H1 (cell line): ENCODE measurements around the gene ABCB11. TPM values are rescaled to one million over a fixed set of nuclear protein-coding genes. Genes with fewer than 3 reads are reported as not detected.

Experiments used
- CTCF ChIA-PET: fragments of 300-600 bp; sonication (Branson Sonifier 250); formaldehyde crosslinking; loops from one replicate; lab custom pipeline; 2021; ENCODE audit not compliant: partially characterized antibody; lab: Charles Lee
- POLR2A ChIA-PET: fragments of 300-600 bp; sonication (Branson Sonifier 250); formaldehyde crosslinking; loops from one replicate; lab custom pipeline; 2021; ENCODE audit warnings: inconsistent platforms; ENCODE audit not compliant: partially characterized antibody; lab: Charles Lee
- DNase-seq, 2 experiments: peaks; one replicate each; pipeline versions ENCODE4 v3.0.0 to v3.0.0-alpha.2; 2010 to 2022; ENCODE audit warnings: low spot score in 2 of 2, low read depth in 1 of 2, mixed read lengths in 1 of 2
- FAIRE-seq: peaks from 2 replicates; lab custom pipeline; 2011; peaks lifted over from hg19 to GRCh38; lab: Jason Lieb, UNC
- H2AFZ ChIP-seq: 2 replicates; pipeline ENCODE4 v1.8.1; 2012; ENCODE audit warnings: low read length, inconsistent platforms
- H2AK5ac ChIP-seq: 2 replicates; pipeline ENCODE4 v1.6.1; 2013; ENCODE audit warnings: low read depth, low read length
- H2BK120ac ChIP-seq: replicated peaks from 2 replicates; pipeline ENCODE3; 2013; ENCODE audit warnings: low read depth, low read length, inconsistent platforms
- H2BK12ac ChIP-seq: 2 replicates; pipeline ENCODE4 v1.6.1; 2013; ENCODE audit warnings: low read depth, low read length
- H2BK15ac ChIP-seq: 2 replicates; pipeline ENCODE4 v1.6.1; 2013; ENCODE audit warnings: low read length
- H2BK20ac ChIP-seq: 2 replicates; pipeline ENCODE4 v1.6.1; 2013; ENCODE audit warnings: low read length
- H2BK5ac ChIP-seq: 2 replicates; pipeline ENCODE4 v1.6.1; 2013; ENCODE audit warnings: low read depth, low read length
- H3K14ac ChIP-seq: 2 replicates; pipeline ENCODE4 v1.6.1; 2013; ENCODE audit warnings: inconsistent platforms; ENCODE audit not compliant: insufficient read length
- H3K18ac ChIP-seq: 2 replicates; pipeline ENCODE4 v1.6.1; 2013; ENCODE audit warnings: low read length; ENCODE audit errors: extremely low read depth
- H3K23ac ChIP-seq: 2 replicates; pipeline ENCODE4 v1.6.1; 2013; ENCODE audit warnings: inconsistent platforms; ENCODE audit not compliant: insufficient read length
- H3K23me2 ChIP-seq: 2 replicates; pipeline ENCODE4 v1.6.1; 2013; ENCODE audit warnings: low read depth, low read length
- H3K27ac ChIP-seq: 2 replicates; pipeline ENCODE4 v1.6.1; 2011; ENCODE audit warnings: low read depth, low read length, inconsistent platforms
- H3K27me3 ChIP-seq, 4 experiments: replicated peaks in 1 of 4; 1 replicate in 1 of 4; 2 replicates in 3 of 4; pipeline versions ENCODE4 v1.6.1 to v1.8.1; 2011 to 2013; ENCODE audit warnings: low read length in 3 of 4, mild to moderate bottlenecking in 3 of 4, inconsistent platforms in 2 of 4, mixed read lengths in 2 of 4, moderate library complexity in 1 of 4; ENCODE audit not compliant: control insufficient read depth in 3 of 4, insufficient read depth in 3 of 4; ENCODE audit errors: extremely low read depth in 1 of 4
- H3K36me3 ChIP-seq, 4 experiments: 2 replicates each; pipeline versions ENCODE4 v1.6.1 to v1.8.1; 2011 to 2013; ENCODE audit warnings: mild to moderate bottlenecking in 4 of 4, low read length in 3 of 4, moderate library complexity in 2 of 4, control low read depth in 1 of 4, inconsistent platforms in 1 of 4; ENCODE audit not compliant: insufficient read depth in 4 of 4, control insufficient read depth in 2 of 4
- H3K4ac ChIP-seq: replicated peaks from 2 replicates; pipeline ENCODE3; 2013; ENCODE audit warnings: low read length, low read depth, mixed read lengths, inconsistent platforms; ENCODE audit not compliant: insufficient read length
- H3K4me1 ChIP-seq, 4 experiments: replicated peaks in 1 of 4; 1 replicate in 1 of 4; 2 replicates in 3 of 4; pipeline versions ENCODE4 v1.6.1 to v1.8.1; 2011 to 2013; ENCODE audit warnings: low read length in 3 of 4, inconsistent platforms in 2 of 4, mixed read lengths in 1 of 4; ENCODE audit not compliant: insufficient read depth in 4 of 4, control insufficient read depth in 3 of 4
- H3K4me2 ChIP-seq, 2 experiments: 2 replicates each; pipeline versions ENCODE4 v1.6.1 to v1.8.1; 2011 to 2013; ENCODE audit warnings: low read depth in 2 of 2, low read length in 2 of 2, control low read depth in 1 of 2, inconsistent platforms in 1 of 2, mild to moderate bottlenecking in 1 of 2; ENCODE audit not compliant: insufficient read depth in 1 of 2
- H3K4me3 ChIP-seq, 4 experiments: fragments of 200-600, 300-600 bp in 1 of 4; sonication (generic), shearing (Covaris generic), sonication (Bioruptor Twin) in 1 of 4; 2 replicates each; pipeline versions ENCODE4 v1.5.1 to v1.8.1; 2011 to 2016; ENCODE audit warnings: low read length in 4 of 4, low read depth in 3 of 4, control low read depth in 2 of 4, inconsistent platforms in 2 of 4, mild to moderate bottlenecking in 2 of 4, mixed read lengths in 1 of 4, moderate library complexity in 1 of 4; ENCODE audit not compliant: insufficient read depth in 2 of 4; ENCODE audit errors: extremely low read depth in 1 of 4
- H3K56ac ChIP-seq: replicated peaks from 2 replicates; pipeline ENCODE3; 2013; ENCODE audit warnings: low read depth, mild to moderate bottlenecking, mixed read lengths, low read length, inconsistent platforms; ENCODE audit not compliant: insufficient read length
- H3K79me1 ChIP-seq: 2 replicates; pipeline ENCODE4 v1.6.1; 2013; ENCODE audit warnings: low read depth, low read length, control low read depth
- H3K79me2 ChIP-seq, 2 experiments: 2 replicates each; pipeline versions ENCODE4 v1.6.1 to v1.8.1; 2012 to 2013; ENCODE audit warnings: low read length in 2 of 2, mild to moderate bottlenecking in 2 of 2, inconsistent platforms in 1 of 2; ENCODE audit not compliant: insufficient read depth in 2 of 2, control insufficient read depth in 1 of 2
- H3K9ac ChIP-seq, 4 experiments: replicated peaks in 1 of 4; 1 replicate in 1 of 4; 2 replicates in 3 of 4; pipeline versions ENCODE4 v1.6.1 to v1.8.1; 2011 to 2013; ENCODE audit warnings: low read depth in 3 of 4, low read length in 3 of 4, control low read depth in 2 of 4, mild to moderate bottlenecking in 2 of 4, moderate library complexity in 2 of 4, inconsistent platforms in 1 of 4; ENCODE audit errors: extremely low read depth in 1 of 4
- H3K9me3 ChIP-seq, 2 experiments: 2 replicates each; pipeline versions ENCODE4 v1.6.1 to v1.8.1; 2012 to 2013; ENCODE audit warnings: mild to moderate bottlenecking in 2 of 2, moderate library complexity in 2 of 2, control low read depth in 1 of 2, inconsistent platforms in 1 of 2, low read depth in 1 of 2, low read length in 1 of 2, mixed read lengths in 1 of 2; ENCODE audit not compliant: insufficient read depth in 2 of 2
- H4K20me1 ChIP-seq, 2 experiments: replicated peaks in 1 of 2; 2 replicates each; pipeline versions ENCODE3 to v1.8.1; 2011 to 2013; ENCODE audit warnings: inconsistent platforms in 2 of 2, low read length in 2 of 2, mild to moderate bottlenecking in 1 of 2; ENCODE audit not compliant: insufficient read depth in 2 of 2, control insufficient read depth in 1 of 2
- H4K5ac ChIP-seq: 2 replicates; pipeline ENCODE4 v1.6.1; 2013; ENCODE audit warnings: low read length, low read depth, mixed read lengths, inconsistent platforms; ENCODE audit not compliant: insufficient read length
- H4K8ac ChIP-seq: 2 replicates; pipeline ENCODE4 v1.8.0; 2013; ENCODE audit warnings: mild to moderate bottlenecking, moderate library complexity, low read length, inconsistent platforms; ENCODE audit not compliant: insufficient read depth; ENCODE audit errors: extremely low read depth
- H4K91ac ChIP-seq: replicated peaks from 2 replicates; pipeline ENCODE3; 2013; ENCODE audit warnings: low read length, mixed read lengths, inconsistent platforms; ENCODE audit not compliant: insufficient read length
- EP300 ChIP-seq, 2 experiments: IDR thresholded peaks; 1 replicate in 1 of 2; 2 replicates in 1 of 2; pipeline ENCODE4 v1.6.1; 2011 to 2012; ENCODE audit warnings: low read depth in 2 of 2, low read length in 2 of 2, mild to moderate bottlenecking in 2 of 2, borderline replicate concordance in 1 of 2, inconsistent platforms in 1 of 2, moderate library complexity in 1 of 2
- TCF12 ChIP-seq: IDR thresholded peaks from 2 replicates; pipeline ENCODE4 v1.6.1; 2011; ENCODE audit warnings: low read depth, mild to moderate bottlenecking, low read length
- WGBS, 2 experiments: shearing (Covaris generic) in 1 of 2; methylation state at CpG; one replicate each; pipeline versions ENCODE4 v1.1.6 to v1.1.7; 2013 to 2015; ENCODE audit warnings: low lambda C conversion rate in 2 of 2, mixed read lengths in 2 of 2, inconsistent platforms in 1 of 2, low coverage in 1 of 2, missing lambda C conversion rate in 1 of 2; ENCODE audit not compliant: insufficient replicate concordance in 2 of 2, insufficient coverage in 1 of 2, insufficient read length in 1 of 2; ENCODE audit errors: extremely low coverage in 1 of 2, missing lambda C conversion rate in 1 of 2; 5-methylcytosine and 5-hydroxymethylcytosine counted together
- polyA plus RNA-seq, 7 experiments: library from polyadenylated mRNA; depleted of rRNA in 3 of 7; stranded (reverse) in 5 of 7; unstranded in 2 of 7; fragments of >200 nt in 5 of 7; fragments of 200-250 nt in 2 of 7; gene quantifications; 1 replicate in 5 of 7; 2 replicates in 1 of 7; 4 replicates in 1 of 7; pipeline versions ENCODE4 v1.2.1 to v1.2.3, GENCODE V29; 2011 to 2013; ENCODE audit warnings: missing spikeins in 2 of 7, mixed read lengths in 2 of 7
- total RNA-seq: library from RNA; stranded (reverse); fragmentation: NEBNext Ultra II Directional; extraction: Animal tissue kit (Norgen Biotek cat#: 25700); gene quantifications from 2 replicates; pipeline ENCODE4 v1.2.1, GENCODE V29; 2021

The ABCB11 gene
- total and polyA plus RNA-seq, 2 of the 8 experiments (the other 6 are each of a cell fraction or from before 2014, with no cell fraction given) = not detected

DNA sequence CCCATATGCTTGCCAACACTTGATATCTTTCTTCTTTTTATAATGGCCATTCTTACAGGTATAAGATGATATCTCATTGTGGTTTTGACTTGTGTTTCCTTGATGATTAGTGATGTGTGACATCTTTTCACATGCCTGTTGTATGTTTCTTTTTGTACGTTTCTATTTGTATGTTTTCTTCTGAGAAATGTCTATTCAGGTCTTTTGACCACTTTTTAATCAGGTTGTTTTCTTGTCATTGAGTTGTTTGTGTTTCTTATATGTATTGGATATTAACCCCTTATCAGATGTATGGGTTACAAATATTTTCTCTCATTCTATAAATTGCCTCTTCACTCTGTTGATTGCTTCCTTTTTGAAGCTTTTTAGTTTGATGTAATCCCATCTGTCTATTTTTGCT, 42.4 kb downstream of the ABCB11 start:
- WGBS, 2 experiments = 80% methylated on average over 1 of the region's 1 CpG; no CpG with 5 or more reads in 1 of the 2 experiments
- no peak overlapping the region for H2BK20ac ChIP-seq
- TF ChIP-seq EP300 (IDR thresholded peaks at IDR 0.05; ENCODE audit: borderline replicate concordance in 1 of 2, low read depth in 2 of 2, low read length in 2 of 2) (no peak), TCF12 (no peak)

More for the DNA sequence above, 42.4 kb downstream of the ABCB11 start:
- H3K4me1 ChIP-seq = no peaks in the 10 kb centered on the region
- no peak overlapping the region for H3K4me2 ChIP-seq
- no peaks in the 10 kb centered on the region for H3K79me1 ChIP-seq
- no peak overlapping the region for H2BK15ac ChIP-seq
- H3K27ac ChIP-seq = no peak overlapping the region
- FAIRE-seq (no peak), DNase-seq (no peak)
- H3K23ac ChIP-seq = no peak overlapping the region
- no peak overlapping the region for H3K14ac ChIP-seq
- no peak overlapping the region for H2BK5ac ChIP-seq
- H4K91ac ChIP-seq = no peak overlapping the region
- no peak overlapping the region for H3K9ac ChIP-seq
- no peak overlapping the region for H3K56ac ChIP-seq
- no peak overlapping the region for H3K18ac ChIP-seq
- H2BK12ac ChIP-seq = no peak overlapping the region
- CTCF ChIA-PET = no interaction called here
- H2BK120ac ChIP-seq = no peak overlapping the region
- H4K5ac ChIP-seq = no peak overlapping the region
- no peak overlapping the region for H4K8ac ChIP-seq
- POLR2A ChIA-PET = no interaction called here
- no peak overlapping the region for H2AK5ac ChIP-seq
- H3K4ac ChIP-seq = no peak overlapping the region
- no peaks in the 10 kb centered on the region for H3K36me3 ChIP-seq
- no peaks in the 10 kb centered on the region for H3K27me3 ChIP-seq
- H3K23me2 ChIP-seq = no peaks in the 10 kb centered on the region
- H3K4me3 ChIP-seq = no peak overlapping the region
- no peaks in the 10 kb centered on the region for H3K79me2 ChIP-seq
- H2AFZ ChIP-seq = no peak overlapping the region
- no peaks in the 10 kb centered on the region for H4K20me1 ChIP-seq
- no peaks in the 10 kb centered on the region for H3K9me3 ChIP-seq
